Measurements from ENCODE around the gene ERGIC1. TPM values are rescaled to one million over a fixed set of nuclear protein-coding genes. Genes with fewer than 3 reads are reported as not detected.

Gene ERGIC1
- total RNA-seq, 1 donor from 2014 or later, result 131 TPM

- peaks cover 4% of the 10 kb centered on the region for H3K9me3 Mint-ChIP-seq (ENCODE audit: unreplicated experiment)
- H3K9ac ChIP-seq (ENCODE audit: low read length), result no peak overlapping the region
- H3K4me2 ChIP-seq (ENCODE audit: low read length), result no peak overlapping the region
- no peaks in the 10 kb centered on the region for H4K20me1 ChIP-seq (ENCODE audit: insufficient read depth, low read length)
- H3K36me3 Mint-ChIP-seq (ENCODE audit: low read depth, unreplicated experiment), result peaks cover 31% of the 10 kb centered on the region
- no peak overlapping the region for H2AFZ ChIP-seq (ENCODE audit: low read depth, low read length)
- no peaks in the 10 kb centered on the region for H3K9me3 ChIP-seq (ENCODE audit: insufficient read depth, low read depth, low read length)
- H3K4me1 Mint-ChIP-seq (ENCODE audit: low read depth, unreplicated experiment), result peaks cover 18% of the 10 kb centered on the region
- peaks cover 3% of the 10 kb centered on the region for H3K36me3 ChIP-seq (ENCODE audit: insufficient read depth, low read length)
- H3K4me3 ChIP-seq (ENCODE audit: insufficient read depth, low read depth, low read length), result no peak overlapping the region
- peaks cover 1% of the 10 kb centered on the region for H3K27me3 Mint-ChIP-seq (ENCODE audit: low read depth, unreplicated experiment)
- TF ChIP-seq EZH2 (IDR thresholded peaks at IDR 0.05; ENCODE audit: insufficient read depth, low read length), result no peak
- no peak for TF ChIP-seq CTCF (IDR thresholded peaks at IDR 0.05; ENCODE audit: insufficient read depth, low read depth, low read length)
- no peak for FAIRE-seq
- H3K4me1 ChIP-seq (ENCODE audit: insufficient read depth, low read length), result peaks cover 25% of the 10 kb centered on the region
- no peak overlapping the region for H3K27ac Mint-ChIP-seq (ENCODE audit: unreplicated experiment)
- H3K27ac ChIP-seq (ENCODE audit: low read depth, low read length), result peak overlapping the region; percentile 21
- no peaks in the 10 kb centered on the region for H3K27me3 ChIP-seq (ENCODE audit: insufficient read depth, low read length)
- DNase-seq (ENCODE audit: low read depth), result no peak
- no peaks in the 10 kb centered on the region for H3K79me2 ChIP-seq (ENCODE audit: insufficient read depth, low read length)
- no peak overlapping the region for H3K4me3 Mint-ChIP-seq (ENCODE audit: unreplicated experiment)
These were observed 92.7 kb downstream of the ERGIC1 start for GRCh38 chr5:172926796-172927195.

DNA sequence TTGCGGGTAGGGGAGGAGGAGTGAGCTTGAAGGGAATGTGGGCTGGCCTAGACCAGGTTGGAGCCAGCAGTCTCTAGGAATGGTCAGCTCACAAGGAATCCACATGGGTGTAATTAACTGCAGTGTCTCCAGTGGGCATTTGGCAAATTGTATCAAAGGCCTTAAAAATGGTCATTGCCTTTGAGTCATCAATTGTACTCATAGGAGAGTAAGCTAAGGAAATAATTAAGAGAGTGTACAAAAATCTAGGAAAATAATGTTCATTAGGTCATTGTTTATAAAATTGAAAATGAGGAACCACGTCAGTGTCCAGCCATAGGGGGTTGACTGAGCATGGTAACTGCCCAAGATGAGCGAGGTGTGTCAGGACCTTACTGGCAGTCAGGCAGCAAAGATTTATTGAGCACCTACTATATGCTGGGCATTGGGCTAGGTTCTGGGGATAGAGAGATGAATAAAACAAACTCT, 95.4 kb downstream of the ERGIC1 start:
- Mint-ChIP-seq H3K27ac (ENCODE audit: unreplicated experiment) (peak overlapping the region; percentile 34), H3K36me3 (ENCODE audit: low read depth, unreplicated experiment) (peaks cover 22% of the 10 kb centered on the region), H3K9me3 (ENCODE audit: unreplicated experiment) (peaks cover 4% of the 10 kb centered on the region), H3K27me3 (ENCODE audit: low read depth, unreplicated experiment) (no peaks in the 10 kb centered on the region), H3K4me1 (ENCODE audit: low read depth, unreplicated experiment) (peaks cover 25% of the 10 kb centered on the region), H3K4me3 (ENCODE audit: unreplicated experiment) (no peak overlapping the region)
- H3K27ac ChIP-seq (ENCODE audit: low read depth, low read length), result peak overlapping the region; percentile 97
- peaks cover 35% of the 10 kb centered on the region for H3K4me1 ChIP-seq (ENCODE audit: insufficient read depth, low read length)
- FAIRE-seq, result peak; percentile 65
- H3K79me2 ChIP-seq (ENCODE audit: insufficient read depth, low read length), result peaks cover 4% of the 10 kb centered on the region
- peaks cover 3% of the 10 kb centered on the region for H3K36me3 ChIP-seq (ENCODE audit: insufficient read depth, low read length)
- peak; percentile 96 for DNase-seq (ENCODE audit: low read depth)
- H3K4me3 ChIP-seq (ENCODE audit: insufficient read depth, low read depth, low read length), result no peak overlapping the region
- peak; percentile 29 for TF ChIP-seq CTCF (IDR thresholded peaks at IDR 0.05; ENCODE audit: insufficient read depth, low read depth, low read length)
- TF ChIP-seq EZH2 (IDR thresholded peaks at IDR 0.05; ENCODE audit: insufficient read depth, low read length), result no peak
- peak overlapping the region; percentile 12 for H3K4me2 ChIP-seq (ENCODE audit: low read length)
- H3K27me3 ChIP-seq (ENCODE audit: insufficient read depth, low read length), result no peaks in the 10 kb centered on the region
- H3K9ac ChIP-seq (ENCODE audit: low read length), result peak overlapping the region; percentile 80
- no peak overlapping the region for H2AFZ ChIP-seq (ENCODE audit: low read depth, low read length)
- no peaks in the 10 kb centered on the region for H3K9me3 ChIP-seq (ENCODE audit: insufficient read depth, low read depth, low read length)
- no peaks in the 10 kb centered on the region for H4K20me1 ChIP-seq (ENCODE audit: insufficient read depth, low read length)

- no peak overlapping the region for H2AFZ ChIP-seq (ENCODE audit: low read depth, low read length)
- Mint-ChIP-seq H3K9me3 (ENCODE audit: unreplicated experiment) (peaks cover 4% of the 10 kb centered on the region), H3K27me3 (ENCODE audit: low read depth, unreplicated experiment) (no peaks in the 10 kb centered on the region), H3K27ac (ENCODE audit: unreplicated experiment) (peak overlapping the region; percentile 77), H3K36me3 (ENCODE audit: low read depth, unreplicated experiment) (peaks cover 19% of the 10 kb centered on the region), H3K4me1 (ENCODE audit: low read depth, unreplicated experiment) (peaks cover 25% of the 10 kb centered on the region), H3K4me3 (ENCODE audit: unreplicated experiment) (no peak overlapping the region)
- peak overlapping the region; percentile 97 for H3K27ac ChIP-seq (ENCODE audit: low read depth, low read length)
- peaks cover 4% of the 10 kb centered on the region for H3K79me2 ChIP-seq (ENCODE audit: insufficient read depth, low read length)
- no peaks in the 10 kb centered on the region for H3K27me3 ChIP-seq (ENCODE audit: insufficient read depth, low read length)
- no peak for TF ChIP-seq EZH2 (IDR thresholded peaks at IDR 0.05; ENCODE audit: insufficient read depth, low read length)
- TF ChIP-seq CTCF (IDR thresholded peaks at IDR 0.05; ENCODE audit: insufficient read depth, low read depth, low read length), result no peak
- peak; percentile 99 for FAIRE-seq
- DNase-seq (ENCODE audit: low read depth), result peak; percentile 98
- H3K36me3 ChIP-seq (ENCODE audit: insufficient read depth, low read length), result peaks cover under 1% of the 10 kb centered on the region
- peak overlapping the region; percentile 80 for H3K9ac ChIP-seq (ENCODE audit: low read length)
- H3K4me3 ChIP-seq (ENCODE audit: insufficient read depth, low read depth, low read length), result no peak overlapping the region
- H3K4me2 ChIP-seq (ENCODE audit: low read length), result peak overlapping the region; percentile 51
- peaks cover 35% of the 10 kb centered on the region for H3K4me1 ChIP-seq (ENCODE audit: insufficient read depth, low read length)
- H4K20me1 ChIP-seq (ENCODE audit: insufficient read depth, low read length), result no peaks in the 10 kb centered on the region
- no peaks in the 10 kb centered on the region for H3K9me3 ChIP-seq (ENCODE audit: insufficient read depth, low read depth, low read length)
These were observed 97.0 kb downstream of the ERGIC1 start for GRCh38 chr5:172931001-172931536.

Data from astrocyte (in vitro differentiated cells and primary cell).